A673 (cell line): ENCODE measurements around the gene CCNB3.

ENCODE experiments used
- CTCF ChIP-seq: fragments of 300-800, 200-600 bp; sonication (generic); conservative IDR thresholded peaks from 2 replicates; pipeline ENCODE4 v1.5.1; 2017; ENCODE audit warnings: low read depth, mild to moderate bottlenecking, antibody characterized with exemption, low read length, moderate library complexity, mixed read lengths
- EZH2 ChIP-seq: fragments of 200-600 bp; sonication (generic); IDR thresholded peaks from 2 replicates; pipeline ENCODE4 v1.6.1; 2017; ENCODE audit warnings: borderline replicate concordance, low read depth, mild to moderate bottlenecking, mixed read lengths, antibody characterized with exemption, low read length; ENCODE audit not compliant: poor library complexity, severe bottlenecking

DNA sequence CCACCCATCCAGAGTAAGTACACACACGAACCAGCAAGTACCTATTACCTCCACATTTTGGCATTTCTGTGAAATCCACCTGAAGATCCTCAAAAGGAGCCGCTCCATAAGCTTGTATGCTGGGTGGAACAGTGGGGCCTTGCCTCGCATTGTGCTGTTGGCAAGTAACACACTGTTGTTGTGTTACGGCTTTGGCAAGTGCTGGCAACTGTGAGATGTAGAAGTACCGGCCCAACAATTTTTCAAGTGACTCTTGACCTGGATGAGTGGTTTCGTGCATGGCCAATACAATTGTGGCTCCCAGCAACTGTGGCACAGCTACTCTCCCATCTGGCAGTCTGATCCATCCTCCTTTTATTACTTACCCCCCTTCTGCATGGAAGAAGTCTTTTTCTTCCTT is 128.7 kb downstream of the CCNB3 start:
- TF ChIP-seq CTCF: no peak
- no peak for TF ChIP-seq EZH2
